Keratinocyte (primary cell): Measurements from ENCODE around the gene MICALL2.

Experiments
- EZH2 ChIP-seq: IDR thresholded peaks from one replicate; pipeline ENCODE4 v1.6.1; 2012; ENCODE audit warnings: inconsistent platforms, mild to moderate bottlenecking, low read length, moderate library complexity
- TF ChIP-seq, protein P1 (sequence below), 3 experiments: IDR thresholded peaks in 1 of 3; conservative IDR thresholded peaks in 1 of 3; optimal IDR thresholded peaks in 1 of 3; 2 replicates in 2 of 3; 3 replicates in 1 of 3; pipeline versions ENCODE3 to v1.5.1; 2011; ENCODE audit warnings: low read length in 3 of 3, mild to moderate bottlenecking in 3 of 3, moderate library complexity in 2 of 3, control low read depth in 1 of 3, inconsistent platforms in 1 of 3; ENCODE audit not compliant: insufficient read depth in 2 of 3; ENCODE audit errors: extremely low read depth in 1 of 3

DNA sequence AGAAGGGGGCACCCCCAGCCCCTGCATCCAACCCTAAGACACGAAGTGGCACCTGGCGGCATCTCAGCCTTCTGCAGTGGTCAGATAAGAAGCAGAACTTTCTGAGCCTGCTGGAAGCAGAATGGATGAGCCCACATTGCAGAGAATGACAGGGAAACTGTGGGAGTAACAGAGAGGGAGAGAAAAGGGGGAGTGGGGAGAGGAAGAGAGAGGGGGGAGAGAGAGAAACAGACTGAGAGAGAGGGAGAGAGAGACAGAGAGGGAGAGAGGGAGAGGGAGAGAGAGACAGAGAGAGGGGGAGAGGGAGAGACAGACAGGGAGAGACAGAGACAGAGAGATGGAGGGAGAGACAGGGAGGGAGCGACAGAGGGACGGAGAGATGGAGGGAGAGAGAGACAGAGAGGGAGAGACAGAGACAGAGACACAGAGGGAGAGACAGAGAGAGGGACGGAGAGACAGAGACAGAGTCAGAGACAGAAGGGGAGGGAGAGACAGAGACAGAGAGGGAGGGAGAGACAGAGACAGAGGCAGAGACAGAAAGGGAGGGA, 35.9 kb downstream of the MICALL2 start:
- TF ChIP-seq EZH2, result peak; percentile 28
- TF ChIP-seq, protein P1, sequence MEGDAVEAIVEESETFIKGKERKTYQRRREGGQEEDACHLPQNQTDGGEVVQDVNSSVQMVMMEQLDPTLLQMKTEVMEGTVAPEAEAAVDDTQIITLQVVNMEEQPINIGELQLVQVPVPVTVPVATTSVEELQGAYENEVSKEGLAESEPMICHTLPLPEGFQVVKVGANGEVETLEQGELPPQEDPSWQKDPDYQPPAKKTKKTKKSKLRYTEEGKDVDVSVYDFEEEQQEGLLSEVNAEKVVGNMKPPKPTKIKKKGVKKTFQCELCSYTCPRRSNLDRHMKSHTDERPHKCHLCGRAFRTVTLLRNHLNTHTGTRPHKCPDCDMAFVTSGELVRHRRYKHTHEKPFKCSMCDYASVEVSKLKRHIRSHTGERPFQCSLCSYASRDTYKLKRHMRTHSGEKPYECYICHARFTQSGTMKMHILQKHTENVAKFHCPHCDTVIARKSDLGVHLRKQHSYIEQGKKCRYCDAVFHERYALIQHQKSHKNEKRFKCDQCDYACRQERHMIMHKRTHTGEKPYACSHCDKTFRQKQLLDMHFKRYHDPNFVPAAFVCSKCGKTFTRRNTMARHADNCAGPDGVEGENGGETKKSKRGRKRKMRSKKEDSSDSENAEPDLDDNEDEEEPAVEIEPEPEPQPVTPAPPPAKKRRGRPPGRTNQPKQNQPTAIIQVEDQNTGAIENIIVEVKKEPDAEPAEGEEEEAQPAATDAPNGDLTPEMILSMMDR (optimal IDR thresholded peaks at IDR 0.05 in 1 of 3, IDR thresholded peaks at IDR 0.05 in 1 of 3, conservative IDR thresholded peaks at IDR 0.05 in 1 of 3; ENCODE audit: extremely low read depth in 1 of 3, insufficient read depth in 2 of 3, low read length in 3 of 3), result no peak
